Breast epithelium (tissue), 4 donors: ENCODE measurements around the gene WNT4. TPM values are rescaled to one million over a fixed set of nuclear protein-coding genes. Genes with fewer than 3 reads are reported as not detected.

Experiments
- DNase-seq, 2 donors: peaks; one replicate each; pipeline ENCODE4 v3.0.0-alpha.2; 2019; ENCODE audit warnings: low spot score in 2 of 2
- H3K27ac ChIP-seq, 2 donors: fragments of 200-600 bp; sonication (generic) in 1 of 2; one replicate each; pipeline ENCODE4 v1.5.1; 2016 to 2019; ENCODE audit warnings: mild to moderate bottlenecking in 1 of 2
- H3K27me3 ChIP-seq, 2 donors: fragments of 200-600 bp; sonication (generic) in 1 of 2; one replicate each; pipeline versions ENCODE4 v1.5.1 to v1.6.0; 2017 to 2019; ENCODE audit warnings: control low read depth in 1 of 2, mild to moderate bottlenecking in 1 of 2
- H3K36me3 ChIP-seq: fragments of 200-600 bp; one replicate; pipeline ENCODE4 v1.5.1; 2019
- H3K4me1 ChIP-seq, 2 donors: fragments of 200-600 bp; sonication (generic); one replicate each; pipeline ENCODE4 v1.5.1; 2016 to 2019; ENCODE audit warnings: control low read depth in 1 of 2
- H3K4me3 ChIP-seq, 3 donors: fragments of 200-600 bp; sonication (generic); 1 replicate in 2 of 3; 2 replicates in 1 of 3; pipeline ENCODE4 v1.5.1; 2016 to 2019; ENCODE audit warnings: mild to moderate bottlenecking in 3 of 3, moderate library complexity in 2 of 3
- H3K9me3 ChIP-seq, 2 donors: fragments of 200-600 bp; sonication (generic) in 1 of 2; one replicate each; pipeline ENCODE4 v1.5.1; 2016 to 2019; ENCODE audit warnings: control low read depth in 1 of 2
- POLR2A ChIP-seq: fragments of 450-650 bp; IDR thresholded peaks from one replicate; pipeline ENCODE4 v1.6.1; 2016; ENCODE audit warnings: antibody characterized with exemption, mild to moderate bottlenecking, moderate library complexity
- POLR2AphosphoS5 ChIP-seq, 3 donors: sonication (generic); formaldehyde crosslinking; IDR thresholded peaks; one replicate each; pipeline ENCODE4 v1.6.1; 2017; ENCODE audit warnings: antibody characterized with exemption in 3 of 3
- intact Hi-C: fragments of 100-400 bp; cut with DNase I; formaldehyde crosslinking; loops from one replicate; pipeline ENCODE4 v1.15.1; 2023; ENCODE audit warnings: low total_unique reads
- total RNA-seq, 3 donors: library from RNA; depleted of rRNA; stranded (reverse); fragments of >200 nt; gene quantifications; one replicate each; pipeline ENCODE4 v1.1.0, GENCODE V29; 2016
- TF ChIP-seq, protein P1 (sequence below), 3 donors: fragments of 450-650 bp; IDR thresholded peaks; one replicate each; pipeline ENCODE4 v1.5.1; 2016 to 2017; ENCODE audit warnings: antibody characterized with exemption in 3 of 3, mild to moderate bottlenecking in 3 of 3, moderate library complexity in 3 of 3

WNT4 gene
- total RNA-seq, 3 donors from 2014 or later, result 1.6 to 3.1 TPM; not detected in 1

DNA sequence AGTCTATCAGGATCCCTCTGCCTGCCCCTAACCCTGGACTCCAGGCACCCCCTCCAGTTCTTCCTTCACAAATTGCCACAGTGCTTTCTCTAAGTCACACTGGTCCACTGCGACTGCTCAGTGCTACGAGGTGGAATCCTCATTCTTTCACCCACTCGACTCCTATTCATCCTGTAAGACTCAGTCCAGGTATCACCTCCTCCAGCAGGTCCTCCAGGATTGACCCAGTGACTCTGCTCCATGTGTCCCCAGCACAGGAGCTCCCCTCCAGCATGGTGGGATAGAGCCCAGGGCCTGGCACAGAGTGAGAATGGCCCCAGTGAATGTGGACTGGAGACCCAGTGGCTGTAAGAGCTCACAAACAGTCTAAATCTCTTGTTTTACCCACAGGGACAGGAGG lies 45.5 kb upstream of the WNT4 start:
- Histone ChIP-seq H3K4me1 (no peaks in the 10 kb centered on the region), H3K27me3 (no peaks in the 10 kb centered on the region), H3K4me3 (no peak overlapping the region), H3K36me3 (no peaks in the 10 kb centered on the region), H3K9me3 (no peaks in the 10 kb centered on the region), H3K27ac (no peak overlapping the region)
- intact Hi-C loops, result no loop called here
- no peak for TF ChIP-seq POLR2AphosphoS5 (IDR thresholded peaks at IDR 0.05)
- TF ChIP-seq POLR2A, result no peak
- TF ChIP-seq, protein P1, sequence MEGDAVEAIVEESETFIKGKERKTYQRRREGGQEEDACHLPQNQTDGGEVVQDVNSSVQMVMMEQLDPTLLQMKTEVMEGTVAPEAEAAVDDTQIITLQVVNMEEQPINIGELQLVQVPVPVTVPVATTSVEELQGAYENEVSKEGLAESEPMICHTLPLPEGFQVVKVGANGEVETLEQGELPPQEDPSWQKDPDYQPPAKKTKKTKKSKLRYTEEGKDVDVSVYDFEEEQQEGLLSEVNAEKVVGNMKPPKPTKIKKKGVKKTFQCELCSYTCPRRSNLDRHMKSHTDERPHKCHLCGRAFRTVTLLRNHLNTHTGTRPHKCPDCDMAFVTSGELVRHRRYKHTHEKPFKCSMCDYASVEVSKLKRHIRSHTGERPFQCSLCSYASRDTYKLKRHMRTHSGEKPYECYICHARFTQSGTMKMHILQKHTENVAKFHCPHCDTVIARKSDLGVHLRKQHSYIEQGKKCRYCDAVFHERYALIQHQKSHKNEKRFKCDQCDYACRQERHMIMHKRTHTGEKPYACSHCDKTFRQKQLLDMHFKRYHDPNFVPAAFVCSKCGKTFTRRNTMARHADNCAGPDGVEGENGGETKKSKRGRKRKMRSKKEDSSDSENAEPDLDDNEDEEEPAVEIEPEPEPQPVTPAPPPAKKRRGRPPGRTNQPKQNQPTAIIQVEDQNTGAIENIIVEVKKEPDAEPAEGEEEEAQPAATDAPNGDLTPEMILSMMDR (IDR thresholded peaks at IDR 0.05), result no peak
- DNase-seq, result no peak

- no peaks in the 10 kb centered on the region for H3K9me3 ChIP-seq
- H3K4me1 ChIP-seq, result no peaks in the 10 kb centered on the region
- no peak overlapping the region for H3K27ac ChIP-seq
- no peak overlapping the region for H3K4me3 ChIP-seq
- no peak for TF ChIP-seq POLR2A
- TF ChIP-seq, protein P1 (IDR thresholded peaks at IDR 0.05), result no peak
- H3K27me3 ChIP-seq, result no peaks in the 10 kb centered on the region
- intact Hi-C loops, result no loop called here
- no peak for DNase-seq
- H3K36me3 ChIP-seq, result no peaks in the 10 kb centered on the region
These were observed 43.4 kb upstream of the WNT4 start for GRCh38 chr1:22186311-22186710.

DNA sequence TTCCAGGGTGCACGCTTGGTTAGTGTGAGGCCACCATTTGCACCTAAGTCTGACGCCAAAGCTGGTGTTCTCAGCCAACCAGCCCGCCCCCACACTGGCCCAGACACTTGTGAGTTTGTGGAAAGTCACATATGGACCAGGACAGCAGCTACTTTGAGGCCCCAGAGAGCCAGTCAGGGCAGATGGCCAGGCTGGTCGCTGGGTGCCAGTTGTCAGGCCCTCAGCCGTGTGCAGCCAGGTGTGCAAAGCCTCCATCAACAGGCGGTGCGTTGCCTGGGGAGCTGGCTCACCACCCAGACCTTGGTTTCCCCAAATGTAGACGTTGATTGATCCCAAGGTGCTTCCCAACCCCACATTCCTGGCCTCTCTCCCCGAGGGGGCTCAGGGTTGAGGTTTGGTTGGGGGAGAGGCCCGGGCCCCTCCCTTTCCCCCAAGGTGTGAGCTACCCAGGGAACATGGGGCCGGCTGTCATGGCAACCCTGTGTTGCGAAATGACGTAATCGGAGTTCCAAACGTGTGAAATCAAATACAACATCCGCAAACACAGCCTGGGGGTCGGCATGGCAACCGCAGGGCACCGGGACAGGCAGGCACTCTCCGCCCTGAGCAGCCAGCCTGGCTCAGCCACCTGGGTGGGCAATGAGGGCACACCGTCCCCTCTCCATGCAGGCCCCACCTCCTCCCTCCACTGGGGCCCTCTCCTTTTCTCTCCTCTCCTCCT lies 42.2 kb upstream of the WNT4 start:
- peak in 1 of 2 donors; percentile 41 for DNase-seq
- H3K4me1 ChIP-seq, result no peaks in the 10 kb centered on the region
- intact Hi-C loops, result no loop called here
- H3K9me3 ChIP-seq, result no peaks in the 10 kb centered on the region
- no peak for TF ChIP-seq POLR2AphosphoS5 (IDR thresholded peaks at IDR 0.05)
- TF ChIP-seq, protein P1 (IDR thresholded peaks at IDR 0.05), result no peak
- TF ChIP-seq POLR2A, result no peak
- no peak overlapping the region for H3K4me3 ChIP-seq
- no peaks in the 10 kb centered on the region for H3K27me3 ChIP-seq
- H3K27ac ChIP-seq, result no peak overlapping the region
- H3K36me3 ChIP-seq, result no peaks in the 10 kb centered on the region

DNA sequence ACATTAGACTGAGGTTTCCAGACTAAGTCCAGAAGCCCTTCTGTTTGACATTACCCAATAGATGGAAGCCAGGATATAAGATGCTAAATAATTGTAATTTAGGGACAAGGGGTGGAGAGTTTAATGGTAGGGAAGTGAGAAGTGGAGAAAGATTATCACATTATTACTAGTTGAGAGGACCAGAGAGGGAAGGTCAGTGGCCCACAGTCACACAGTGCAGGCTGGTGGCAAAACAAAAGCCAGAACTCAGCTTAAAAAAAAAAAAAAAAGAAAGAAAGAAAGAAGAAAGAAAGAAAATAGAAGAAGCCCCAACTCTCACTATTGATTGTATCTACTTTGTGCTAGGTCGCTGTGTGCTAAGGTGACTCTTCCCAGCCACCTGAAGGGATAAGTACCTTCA lies 41.6 kb upstream of the WNT4 start:
- no peak for DNase-seq
- no peak overlapping the region for H3K4me3 ChIP-seq
- TF ChIP-seq POLR2A (no peak), POLR2AphosphoS5 (IDR thresholded peaks at IDR 0.05) (no peak)
- TF ChIP-seq, protein P1 (IDR thresholded peaks at IDR 0.05), result no peak
- no peaks in the 10 kb centered on the region for H3K4me1 ChIP-seq
- H3K36me3 ChIP-seq, result no peaks in the 10 kb centered on the region
- no peaks in the 10 kb centered on the region for H3K27me3 ChIP-seq
- H3K27ac ChIP-seq, result no peak overlapping the region
- no peaks in the 10 kb centered on the region for H3K9me3 ChIP-seq
- intact Hi-C loops, result no loop called here

GRCh38 chr1:22182715-22183114 lies 39.8 kb upstream of the WNT4 start:
- H3K27me3 ChIP-seq, result no peaks in the 10 kb centered on the region
- no peak overlapping the region for H3K27ac ChIP-seq
- H3K9me3 ChIP-seq, result no peaks in the 10 kb centered on the region
- no peak for DNase-seq
- TF ChIP-seq, protein P1 (IDR thresholded peaks at IDR 0.05), result no peak
- TF ChIP-seq POLR2AphosphoS5 (IDR thresholded peaks at IDR 0.05) (no peak), POLR2A (no peak)
- no peaks in the 10 kb centered on the region for H3K4me1 ChIP-seq
- H3K4me3 ChIP-seq, result no peak overlapping the region
- intact Hi-C loops, result no loop called here
- no peaks in the 10 kb centered on the region for H3K36me3 ChIP-seq
